ENCODE results near the gene CCDC47. TPM values are rescaled to one million over a fixed set of nuclear protein-coding genes. Genes with fewer than 3 reads are reported as not detected.

The CCDC47 gene
- polyA plus RNA-seq, 1 donor = 54.9 TPM

DNA sequence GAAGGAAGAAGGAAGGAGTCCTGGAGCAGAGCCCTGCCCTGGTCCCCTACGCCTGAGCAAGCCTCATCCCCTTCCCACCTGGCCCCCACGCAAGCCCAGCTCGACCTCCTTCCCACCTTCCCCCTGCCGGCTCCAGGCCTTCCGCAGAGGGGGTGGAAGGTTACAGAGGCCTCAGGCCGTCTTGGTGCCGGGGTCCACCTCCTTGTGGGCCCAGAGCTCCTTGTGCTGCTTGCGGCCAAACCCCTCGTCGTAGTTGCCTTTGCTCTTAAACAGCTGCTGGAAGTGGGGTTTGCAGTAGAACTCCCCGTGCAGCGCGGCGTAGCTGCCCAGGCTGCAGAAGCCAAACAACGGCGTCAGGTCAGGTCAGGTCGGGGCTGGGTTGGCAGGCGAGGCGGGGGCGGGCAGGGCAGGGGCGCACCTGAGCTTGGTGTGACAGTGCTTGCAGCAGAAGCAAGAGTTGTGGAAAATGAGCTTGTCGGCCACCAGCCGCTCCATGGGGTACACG lies 75.0 kb downstream of the CCDC47 start:
- no peak for DNase-seq (ENCODE audit: low read depth)

DNA sequence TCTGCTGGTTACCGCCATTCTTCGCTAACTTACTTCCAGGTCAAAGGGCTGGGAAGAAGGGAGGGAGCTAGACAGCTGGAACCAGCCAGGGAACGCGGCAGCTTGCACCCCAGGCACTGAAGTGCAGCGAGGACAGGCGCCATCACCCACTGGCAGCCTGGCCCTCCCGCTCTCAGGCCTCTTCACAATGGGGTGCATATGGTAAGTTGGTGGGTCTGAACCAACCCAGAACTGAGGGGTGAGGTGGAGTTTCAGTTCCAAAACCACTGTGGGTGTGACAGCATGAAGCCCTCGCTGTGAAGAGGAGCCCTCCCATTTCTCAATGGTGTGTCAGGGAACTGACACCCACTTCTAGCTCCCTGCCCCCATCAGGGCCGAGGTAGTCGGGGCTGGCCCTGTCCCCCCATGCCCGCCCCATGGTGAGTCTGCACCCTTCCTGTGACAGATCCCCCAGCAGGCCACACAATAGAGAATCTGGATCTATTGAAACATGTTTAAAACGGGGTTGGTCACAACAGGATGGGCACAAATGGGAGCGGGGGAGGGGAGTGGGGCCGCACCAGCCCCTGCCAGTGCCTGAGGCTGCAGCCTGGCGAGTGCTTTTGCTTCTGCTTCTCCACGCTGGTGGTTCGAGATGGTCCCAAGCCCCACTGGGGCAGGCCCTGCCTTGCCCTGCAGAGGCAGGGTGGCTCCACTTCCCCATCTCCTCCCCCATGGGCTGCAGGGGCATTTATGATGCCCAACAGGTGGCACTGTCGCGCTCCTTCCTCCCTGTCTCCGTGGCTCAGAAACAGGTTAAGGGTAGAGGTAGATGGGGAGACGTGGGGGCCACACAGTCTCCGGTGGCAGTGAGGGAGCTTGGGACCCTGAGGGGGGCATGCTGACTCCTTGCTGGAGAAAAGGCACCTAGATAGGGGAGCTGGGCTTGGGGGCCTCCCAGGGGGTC lies 75.8 kb downstream of the CCDC47 start:
- no peak for DNase-seq (ENCODE audit: low read depth)

DNA sequence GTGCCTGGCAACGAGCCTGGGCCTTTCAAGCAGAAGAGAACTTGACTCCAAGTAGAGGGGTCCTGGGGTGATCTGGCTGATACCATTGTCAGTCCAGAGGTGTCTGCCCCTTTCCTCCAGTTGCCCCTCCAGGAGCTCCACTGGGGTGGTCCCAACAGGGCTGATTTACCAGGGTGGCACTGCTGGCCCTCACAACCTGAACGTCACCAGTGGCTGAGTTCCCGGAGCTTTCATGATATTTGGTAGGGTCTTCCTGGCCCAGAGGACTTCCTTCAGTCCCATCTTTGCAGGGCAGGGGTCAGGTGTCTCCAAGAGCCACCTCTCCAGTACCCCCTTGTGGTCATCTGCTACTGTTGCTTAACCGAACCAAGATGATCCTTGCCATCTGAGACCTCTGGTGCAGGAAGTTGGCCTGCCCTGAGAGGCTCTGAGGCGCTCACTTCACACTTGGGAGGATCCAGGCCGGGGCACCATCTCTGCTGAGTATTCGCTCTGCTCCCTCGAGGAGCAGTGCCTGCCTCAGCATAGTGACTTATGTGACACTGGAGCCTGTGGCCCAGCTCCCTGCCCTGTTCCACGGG lies 76.9 kb downstream of the CCDC47 start:
- no peak for DNase-seq (ENCODE audit: low read depth)

DNA sequence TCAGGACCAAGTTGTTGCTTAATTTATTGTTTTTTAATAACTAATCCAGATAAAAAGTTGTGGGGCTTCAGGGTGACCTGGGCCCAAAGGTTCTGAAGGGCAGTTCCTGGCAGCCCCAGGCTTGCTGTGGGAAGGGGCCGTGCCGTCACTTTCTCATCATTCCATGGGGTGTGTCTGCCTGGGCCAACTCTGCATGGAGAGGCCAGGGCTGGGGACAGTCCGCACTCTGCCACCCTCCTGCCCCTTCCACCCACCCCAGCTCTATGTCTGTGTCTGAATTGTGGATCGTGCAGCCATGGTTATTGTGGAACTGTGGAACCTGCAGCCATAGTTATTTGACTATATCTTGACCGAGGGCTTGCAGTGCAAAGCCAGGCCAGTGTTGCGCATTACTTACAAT lies 77.5 kb downstream of the CCDC47 start:
- no peak for DNase-seq (ENCODE audit: low read depth)

Other genes with a start within 250 kb of the CCDC47 start
- gene DCAF7, start 223.1 kb downstream of the CCDC47 start, polyA plus RNA-seq (ENCODE audit: insufficient read length) = 36.2 TPM
- gene TACO1, start 172.7 kb downstream of the CCDC47 start, polyA plus RNA-seq (ENCODE audit: insufficient read length) = 18.2 TPM
- 20.8 TPM for gene MAP3K3, start 151.2 kb downstream of the CCDC47 start, polyA plus RNA-seq (ENCODE audit: insufficient read length)
- 8.2 TPM for gene LIMD2, start 73.5 kb downstream of the CCDC47 start, polyA plus RNA-seq (ENCODE audit: insufficient read length)
- 25.4 TPM for gene STRADA, start 31.8 kb downstream of the CCDC47 start, polyA plus RNA-seq (ENCODE audit: insufficient read length)
- 101 TPM for gene DDX42, start 573 bp upstream of the CCDC47 start, polyA plus RNA-seq (ENCODE audit: insufficient read length)
- 106 TPM for gene PSMC5, start 53.8 kb upstream of the CCDC47 start, polyA plus RNA-seq (ENCODE audit: insufficient read length)
- 36.5 TPM for gene FTSJ3, start 54.1 kb upstream of the CCDC47 start, polyA plus RNA-seq (ENCODE audit: insufficient read length)
- 23.5 TPM for gene SMARCD2, start 69.1 kb upstream of the CCDC47 start, polyA plus RNA-seq (ENCODE audit: insufficient read length)
- 0.70 TPM for gene CSH2, start 100.1 kb upstream of the CCDC47 start, polyA plus RNA-seq (ENCODE audit: insufficient read length)
- not detected for gene GH2, start 108.3 kb upstream of the CCDC47 start, polyA plus RNA-seq (ENCODE audit: insufficient read length)
- 2.7 TPM for gene CSH1, start 123.0 kb upstream of the CCDC47 start, polyA plus RNA-seq (ENCODE audit: insufficient read length)
- not detected for gene CSHL1, start 137.7 kb upstream of the CCDC47 start, polyA plus RNA-seq (ENCODE audit: insufficient read length)
- not detected for gene GH1, start 145.2 kb upstream of the CCDC47 start, polyA plus RNA-seq (ENCODE audit: insufficient read length)
- gene CD79B, start 158.7 kb upstream of the CCDC47 start, polyA plus RNA-seq (ENCODE audit: insufficient read length) = 2.3 TPM
- gene SCN4A, start 199.3 kb upstream of the CCDC47 start, polyA plus RNA-seq (ENCODE audit: insufficient read length) = 50.1 TPM
- 2.3 TPM for gene PRR29, start 224.8 kb upstream of the CCDC47 start, polyA plus RNA-seq (ENCODE audit: insufficient read length)
- 25.4 TPM for gene ICAM2, start 247.0 kb upstream of the CCDC47 start, polyA plus RNA-seq (ENCODE audit: insufficient read length)